Neural cell (in vitro differentiated cells): ENCODE measurements around the gene RPRD1B.
A peak's percentile ranks its signal among the peaks of the same experiment; 100 is the strongest.

Source experiments
- CTCF ChIP-seq: fragments of 450-650 bp; IDR thresholded peaks from 2 replicates; pipeline ENCODE4 v1.5.1; 2014; ENCODE audit warnings: antibody characterized with exemption, mild to moderate bottlenecking, moderate library complexity; ENCODE audit not compliant: poor library complexity, severe bottlenecking
- EZH2 ChIP-seq: fragments of 200-600, 300-800 bp; shearing (Covaris generic), sonication (generic); IDR thresholded peaks from 2 replicates; pipeline ENCODE4 v1.6.1; 2014; ENCODE audit warnings: antibody characterized with exemption, low read length, borderline replicate concordance, mild to moderate bottlenecking; ENCODE audit not compliant: insufficient read depth, poor library complexity, severe bottlenecking
- POLR2AphosphoS5 ChIP-seq: IDR thresholded peaks from 2 replicates; pipeline ENCODE4 v1.6.1; 2012
- RAD21 ChIP-seq: fragments of 450-650 bp; conservative IDR thresholded peaks from 2 replicates; pipeline ENCODE4 v1.6.1; 2014; ENCODE audit warnings: antibody characterized with exemption, mild to moderate bottlenecking, moderate library complexity
- REST ChIP-seq: IDR thresholded peaks from 2 replicates; pipeline ENCODE4 v1.6.1; 2012; ENCODE audit warnings: borderline replicate concordance

- peak; percentile 79 for TF ChIP-seq CTCF
- TF ChIP-seq REST = no peak
- peak; percentile 82 for TF ChIP-seq RAD21
- TF ChIP-seq EZH2 = no peak
- TF ChIP-seq POLR2AphosphoS5 = no peak
Observed at GRCh38 chr20:38057351-38057972, 23.9 kb downstream of the RPRD1B start.
